ENCODE results near the gene PSG4.
"Not testable (repeated sequence)": the region's sequence is repeated elsewhere in the genome, so short reads cannot be mapped to it uniquely, and the experiment has no call there.

DNA sequence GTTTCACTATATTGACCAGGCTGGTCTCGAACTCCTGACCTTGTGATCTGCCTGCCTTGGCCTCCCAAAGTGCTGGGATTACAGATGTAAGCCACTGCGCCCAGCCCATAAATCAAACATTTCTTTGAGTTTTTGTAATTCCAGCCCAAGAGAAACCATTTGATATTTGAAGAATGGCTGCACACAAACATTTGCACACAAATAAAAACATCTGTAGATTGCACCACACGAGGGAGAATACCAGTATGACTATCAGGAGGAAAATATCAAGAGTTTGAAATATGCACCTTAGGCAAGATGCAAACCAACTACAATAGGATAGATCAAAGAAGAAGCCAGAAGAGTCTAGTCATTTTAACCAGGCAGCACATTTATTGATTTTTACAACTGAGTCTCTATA is 39.5 kb downstream of the PSG4 start:
- TF ChIP-seq, protein P1, sequence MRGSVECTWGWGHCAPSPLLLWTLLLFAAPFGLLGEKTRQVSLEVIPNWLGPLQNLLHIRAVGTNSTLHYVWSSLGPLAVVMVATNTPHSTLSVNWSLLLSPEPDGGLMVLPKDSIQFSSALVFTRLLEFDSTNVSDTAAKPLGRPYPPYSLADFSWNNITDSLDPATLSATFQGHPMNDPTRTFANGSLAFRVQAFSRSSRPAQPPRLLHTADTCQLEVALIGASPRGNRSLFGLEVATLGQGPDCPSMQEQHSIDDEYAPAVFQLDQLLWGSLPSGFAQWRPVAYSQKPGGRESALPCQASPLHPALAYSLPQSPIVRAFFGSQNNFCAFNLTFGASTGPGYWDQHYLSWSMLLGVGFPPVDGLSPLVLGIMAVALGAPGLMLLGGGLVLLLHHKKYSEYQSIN (CRISPR knock-in tag; IDR thresholded peaks at IDR 0.05; ENCODE audit: borderline replicate concordance): not testable (repeated sequence)
- not testable (repeated sequence) for TF ChIP-seq HDAC2 (CRISPR knock-in tag; IDR thresholded peaks at IDR 0.05)
- TF ChIP-seq, protein P2, sequence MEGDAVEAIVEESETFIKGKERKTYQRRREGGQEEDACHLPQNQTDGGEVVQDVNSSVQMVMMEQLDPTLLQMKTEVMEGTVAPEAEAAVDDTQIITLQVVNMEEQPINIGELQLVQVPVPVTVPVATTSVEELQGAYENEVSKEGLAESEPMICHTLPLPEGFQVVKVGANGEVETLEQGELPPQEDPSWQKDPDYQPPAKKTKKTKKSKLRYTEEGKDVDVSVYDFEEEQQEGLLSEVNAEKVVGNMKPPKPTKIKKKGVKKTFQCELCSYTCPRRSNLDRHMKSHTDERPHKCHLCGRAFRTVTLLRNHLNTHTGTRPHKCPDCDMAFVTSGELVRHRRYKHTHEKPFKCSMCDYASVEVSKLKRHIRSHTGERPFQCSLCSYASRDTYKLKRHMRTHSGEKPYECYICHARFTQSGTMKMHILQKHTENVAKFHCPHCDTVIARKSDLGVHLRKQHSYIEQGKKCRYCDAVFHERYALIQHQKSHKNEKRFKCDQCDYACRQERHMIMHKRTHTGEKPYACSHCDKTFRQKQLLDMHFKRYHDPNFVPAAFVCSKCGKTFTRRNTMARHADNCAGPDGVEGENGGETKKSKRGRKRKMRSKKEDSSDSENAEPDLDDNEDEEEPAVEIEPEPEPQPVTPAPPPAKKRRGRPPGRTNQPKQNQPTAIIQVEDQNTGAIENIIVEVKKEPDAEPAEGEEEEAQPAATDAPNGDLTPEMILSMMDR (CRISPR knock-in tag; IDR thresholded peaks at IDR 0.05): not testable (repeated sequence)
